ENCODE measurements around the gene PRRX2.
"Not testable (repeated sequence)": the region's sequence is repeated elsewhere in the genome, so short reads cannot be mapped to it uniquely, and the experiment has no call there.

PRRX2 gene

GRCh38 chr9:129762370-129762984, 97.0 kb downstream of the PRRX2 start:
- not testable (repeated sequence) for DNase-seq

GRCh38 chr9:129762985-129763926, 97.8 kb downstream of the PRRX2 start:
- DNase-seq, result no peak

- no peak for DNase-seq
Measured at GRCh38 chr9:129765764-129766317, 100.4 kb downstream of the PRRX2 start.

GRCh38 chr9:129768486-129768885, 103.0 kb downstream of the PRRX2 start:
- DNase-seq, result no peak

GRCh38 chr9:129769669-129770068, 104.2 kb downstream of the PRRX2 start:
- no peak for DNase-seq

- DNase-seq, result no peak
Measured at GRCh38 chr9:129770741-129771140, 105.3 kb downstream of the PRRX2 start.
